WTC11 (cell line): ENCODE measurements around the gene MYL5. TPM values are rescaled to one million over a fixed set of nuclear protein-coding genes. Genes with fewer than 3 reads are reported as not detected.
A peak's percentile ranks its signal among the peaks of the same experiment; 100 is the strongest.

Experiments used
- ATAC-seq: fragments of 200-7000 bp; cut with Tn5 transposase; 2 replicates; pipeline ENCODE4 v1.10.0; 2021; ENCODE audit warnings: mild to moderate bottlenecking, moderate library complexity
- CTCF ChIA-PET: fragments of 300-600 bp; sonication (Branson Sonifier 250); formaldehyde crosslinking; loops from one replicate; lab custom pipeline; 2021; ENCODE audit warnings: antibody characterized with exemption; lab: Charles Lee
- POLR2A ChIA-PET: fragments of 350-600 bp; sonication (Branson Sonifier 250); formaldehyde crosslinking; loops from one replicate; lab custom pipeline; 2021; ENCODE audit warnings: antibody characterized with exemption; lab: Charles Lee
- DNase-seq: peaks from one replicate; pipeline ENCODE4 v3.0.0; 2021; ENCODE audit warnings: low spot score
- H3K27ac Mint-ChIP-seq: 2 replicates; pipeline ENCODE4 v1.8.0; 2021; ENCODE audit warnings: mixed read lengths
- H3K27me3 Mint-ChIP-seq: 2 replicates; pipeline ENCODE4 v1.8.0; 2021; ENCODE audit warnings: low read depth, mild to moderate bottlenecking, moderate library complexity, mixed read lengths
- H3K36me3 Mint-ChIP-seq: 2 replicates; pipeline ENCODE4 v1.8.0; 2021; ENCODE audit warnings: mixed read lengths
- H3K4me1 Mint-ChIP-seq: 2 replicates; pipeline ENCODE4 v1.8.0; 2022; ENCODE audit warnings: mixed read lengths
- H3K4me3 Mint-ChIP-seq: 2 replicates; pipeline ENCODE4 v1.8.0; 2021; ENCODE audit warnings: mild to moderate bottlenecking, moderate library complexity, mixed read lengths
- H3K9me3 Mint-ChIP-seq: 2 replicates; pipeline ENCODE4 v1.8.0; 2021; ENCODE audit warnings: mixed read lengths
- CBFB ChIP-seq: sonication (generic); formaldehyde crosslinking; IDR thresholded peaks from 2 replicates; pipeline ENCODE4 v1.8.1; 2022; ENCODE audit warnings: mild to moderate bottlenecking, low read depth, missing genetic modification reagents
- NFYB ChIP-seq: sonication (generic); formaldehyde crosslinking; conservative IDR thresholded peaks from 2 replicates; pipeline ENCODE4 v1.8.0; 2022; ENCODE audit warnings: low read depth, missing genetic modification reagents
- OVOL2 ChIP-seq: fragments of 250-450 bp; sonication (Bioruptor Pico); IDR thresholded peaks from 2 replicates; pipeline ENCODE4 v1.9.0; 2021; ENCODE audit warnings: mild to moderate bottlenecking, borderline replicate concordance
- PRRX2 ChIP-seq: fragments of 250-450 bp; sonication (Bioruptor Pico); IDR thresholded peaks from 2 replicates; pipeline ENCODE4 v1.8.0; 2021; ENCODE audit warnings: mild to moderate bottlenecking
- RELA ChIP-seq: sonication (generic); formaldehyde crosslinking; IDR thresholded peaks from 2 replicates; pipeline ENCODE4 v1.8.1; 2022; ENCODE audit warnings: missing genetic modification reagents, mild to moderate bottlenecking, borderline replicate concordance
- SMAD4 ChIP-seq: sonication (generic); formaldehyde crosslinking; IDR thresholded peaks from 2 replicates; pipeline ENCODE4 v1.8.0; 2022; ENCODE audit warnings: mild to moderate bottlenecking, missing genetic modification reagents
- SOX15 ChIP-seq: fragments of 250-450 bp; sonication (Bioruptor Pico); IDR thresholded peaks from 2 replicates; pipeline ENCODE4 v1.9.0; 2021; ENCODE audit warnings: mild to moderate bottlenecking
- TEAD4 ChIP-seq: sonication (generic); formaldehyde crosslinking; IDR thresholded peaks from 2 replicates; pipeline ENCODE4 v1.8.0; 2022; ENCODE audit warnings: mild to moderate bottlenecking, missing genetic modification reagents
- ZNF121 ChIP-seq: sonication (generic); formaldehyde crosslinking; IDR thresholded peaks from 2 replicates; pipeline ENCODE4 v1.8.0; 2023; ENCODE audit warnings: missing genetic modification reagents
- ZNF219 ChIP-seq: sonication (generic); formaldehyde crosslinking; IDR thresholded peaks from 2 replicates; pipeline ENCODE4 v1.8.0; 2023; ENCODE audit warnings: missing genetic modification reagents, mild to moderate bottlenecking, borderline replicate concordance
- ZNF671 ChIP-seq: fragments of 250-450 bp; sonication (Bioruptor Pico); IDR thresholded peaks from 2 replicates; pipeline ENCODE4 v1.8.0; 2021; ENCODE audit warnings: mild to moderate bottlenecking
- total RNA-seq: library from RNA; stranded (reverse); gene quantifications from 3 replicates; pipeline ENCODE4 v1.2.3, GENCODE V29; 2021
- TF ChIP-seq, protein P1 (sequence below): sonication (generic); formaldehyde crosslinking; IDR thresholded peaks from 2 replicates; pipeline ENCODE4 v1.8.1; 2023; ENCODE audit warnings: mild to moderate bottlenecking, missing genetic modification reagents, moderate library complexity
- TF ChIP-seq, protein P2 (sequence below): sonication (generic); formaldehyde crosslinking; IDR thresholded peaks from 2 replicates; pipeline ENCODE4 v1.8.1; 2023; ENCODE audit warnings: mild to moderate bottlenecking, moderate library complexity, missing genetic modification reagents
- TF ChIP-seq, protein P3 (sequence below): sonication (generic); formaldehyde crosslinking; IDR thresholded peaks from 2 replicates; pipeline ENCODE4 v1.8.0; 2022; ENCODE audit warnings: mild to moderate bottlenecking, missing genetic modification reagents
- TF ChIP-seq, protein P4 (sequence below): sonication (generic); formaldehyde crosslinking; IDR thresholded peaks from 2 replicates; pipeline ENCODE4 v1.8.0; 2022; ENCODE audit warnings: mild to moderate bottlenecking, missing genetic modification reagents
- TF ChIP-seq, protein P5 (sequence below): sonication (generic); formaldehyde crosslinking; IDR thresholded peaks from 2 replicates; pipeline ENCODE4 v1.8.1; 2022; ENCODE audit warnings: mild to moderate bottlenecking, missing genetic modification reagents, moderate library complexity, borderline replicate concordance
- TF ChIP-seq, protein P6 (sequence below): fragments of 200-600 bp; IDR thresholded peaks from 2 replicates; pipeline ENCODE4 v1.8.0; 2022; ENCODE audit warnings: antibody characterized with exemption
- TF ChIP-seq, protein P7 (sequence below): fragments of 250-450 bp; sonication (Bioruptor Pico); IDR thresholded peaks from 2 replicates; pipeline ENCODE4 v2.1.2; 2022; ENCODE audit warnings: mild to moderate bottlenecking, moderate library complexity
- TF ChIP-seq, protein P8 (sequence below): sonication (generic); formaldehyde crosslinking; IDR thresholded peaks from 2 replicates; pipeline ENCODE4 v1.8.1; 2022; ENCODE audit warnings: low read depth, mild to moderate bottlenecking, moderate library complexity, missing genetic modification reagents, borderline replicate concordance
- TF ChIP-seq, protein P9 (sequence below): sonication (generic); formaldehyde crosslinking; IDR thresholded peaks from 2 replicates; pipeline ENCODE4 v1.8.0; 2022; ENCODE audit warnings: mild to moderate bottlenecking, missing genetic modification reagents
- TF ChIP-seq, protein P10 (sequence below): sonication (generic); formaldehyde crosslinking; conservative IDR thresholded peaks from 2 replicates; pipeline ENCODE4 v1.8.1; 2022; ENCODE audit warnings: mild to moderate bottlenecking, missing genetic modification reagents

The MYL5 gene
- total RNA-seq, 1 experiment from 2014 or later, result 22.2 TPM

DNA sequence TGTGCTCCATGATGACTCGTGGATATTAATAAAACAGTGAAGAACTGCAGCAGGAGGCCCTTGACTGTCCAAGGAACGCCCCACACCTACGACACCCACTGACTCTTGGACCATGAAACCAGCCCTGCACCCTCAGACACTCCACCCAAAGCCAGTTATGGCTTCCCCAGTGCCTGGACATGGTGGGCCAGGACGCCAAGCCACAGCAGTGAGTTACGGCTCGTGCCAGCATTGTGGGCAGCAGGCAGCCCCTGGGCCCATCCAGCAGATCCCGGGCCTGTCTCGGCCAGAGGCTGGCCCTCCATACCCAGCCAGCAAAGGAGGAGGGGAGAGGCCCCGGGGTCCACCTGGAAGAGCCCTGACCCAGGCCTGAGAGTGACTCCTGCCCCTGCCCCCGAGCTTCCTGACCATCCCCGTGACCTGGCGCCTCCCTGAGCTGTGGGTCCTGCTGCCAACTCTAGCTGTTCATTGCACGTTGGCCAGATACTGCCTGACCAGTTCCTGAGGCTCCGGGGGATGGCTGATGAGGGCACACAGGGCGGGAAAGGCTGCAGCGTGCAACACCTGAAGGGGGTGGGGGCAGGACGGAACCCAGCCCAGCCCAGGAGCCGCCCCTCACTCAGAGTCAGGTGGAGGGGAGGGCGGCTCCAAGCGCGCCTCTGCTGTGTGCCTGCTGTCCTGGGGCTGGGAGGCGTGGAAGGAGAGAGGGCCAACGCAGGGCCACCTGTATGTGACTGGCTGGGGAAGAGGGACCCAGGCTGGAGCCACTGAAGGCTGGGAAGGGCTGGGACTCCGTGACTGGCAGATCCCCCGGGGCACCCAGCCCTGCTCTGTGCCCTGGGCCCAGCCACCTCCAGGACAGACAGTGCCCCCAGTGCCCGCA, 13.9 kb downstream of the MYL5 start (continued):
- TF ChIP-seq ZNF219 (CRISPR knock-in tag), result no peak
- TF ChIP-seq, protein P1, sequence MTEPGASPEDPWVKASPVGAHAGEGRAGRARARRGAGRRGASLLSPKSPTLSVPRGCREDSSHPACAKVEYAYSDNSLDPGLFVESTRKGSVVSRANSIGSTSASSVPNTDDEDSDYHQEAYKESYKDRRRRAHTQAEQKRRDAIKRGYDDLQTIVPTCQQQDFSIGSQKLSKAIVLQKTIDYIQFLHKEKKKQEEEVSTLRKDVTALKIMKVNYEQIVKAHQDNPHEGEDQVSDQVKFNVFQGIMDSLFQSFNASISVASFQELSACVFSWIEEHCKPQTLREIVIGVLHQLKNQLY (CRISPR knock-in tag), result no peak
- TF ChIP-seq, protein P2, sequence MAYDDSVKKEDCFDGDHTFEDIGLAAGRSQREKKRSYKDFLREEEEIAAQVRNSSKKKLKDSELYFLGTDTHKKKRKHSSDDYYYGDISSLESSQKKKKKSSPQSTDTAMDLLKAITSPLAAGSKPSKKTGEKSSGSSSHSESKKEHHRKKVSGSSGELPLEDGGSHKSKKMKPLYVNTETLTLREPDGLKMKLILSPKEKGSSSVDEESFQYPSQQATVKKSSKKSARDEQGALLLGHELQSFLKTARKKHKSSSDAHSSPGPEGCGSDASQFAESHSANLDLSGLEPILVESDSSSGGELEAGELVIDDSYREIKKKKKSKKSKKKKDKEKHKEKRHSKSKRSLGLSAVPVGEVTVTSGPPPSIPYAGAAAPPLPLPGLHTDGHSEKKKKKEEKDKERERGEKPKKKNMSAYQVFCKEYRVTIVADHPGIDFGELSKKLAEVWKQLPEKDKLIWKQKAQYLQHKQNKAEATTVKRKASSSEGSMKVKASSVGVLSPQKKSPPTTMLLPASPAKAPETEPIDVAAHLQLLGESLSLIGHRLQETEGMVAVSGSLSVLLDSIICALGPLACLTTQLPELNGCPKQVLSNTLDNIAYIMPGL (CRISPR knock-in tag), result 0 out of 2 replicates have a peak, but pooled peaks have one; percentile 3
- TF ChIP-seq OVOL2 (CRISPR knock-in tag), result no peak
- TF ChIP-seq ZNF121, result peak; percentile 44; the same call in 1 of the 2 replicates
- TF ChIP-seq, protein P3, sequence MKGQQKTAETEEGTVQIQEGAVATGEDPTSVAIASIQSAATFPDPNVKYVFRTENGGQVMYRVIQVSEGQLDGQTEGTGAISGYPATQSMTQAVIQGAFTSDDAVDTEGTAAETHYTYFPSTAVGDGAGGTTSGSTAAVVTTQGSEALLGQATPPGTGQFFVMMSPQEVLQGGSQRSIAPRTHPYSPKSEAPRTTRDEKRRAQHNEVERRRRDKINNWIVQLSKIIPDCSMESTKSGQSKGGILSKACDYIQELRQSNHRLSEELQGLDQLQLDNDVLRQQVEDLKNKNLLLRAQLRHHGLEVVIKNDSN, result peak; percentile 64; the same call in 1 of the 2 replicates
- TF ChIP-seq, protein P4, sequence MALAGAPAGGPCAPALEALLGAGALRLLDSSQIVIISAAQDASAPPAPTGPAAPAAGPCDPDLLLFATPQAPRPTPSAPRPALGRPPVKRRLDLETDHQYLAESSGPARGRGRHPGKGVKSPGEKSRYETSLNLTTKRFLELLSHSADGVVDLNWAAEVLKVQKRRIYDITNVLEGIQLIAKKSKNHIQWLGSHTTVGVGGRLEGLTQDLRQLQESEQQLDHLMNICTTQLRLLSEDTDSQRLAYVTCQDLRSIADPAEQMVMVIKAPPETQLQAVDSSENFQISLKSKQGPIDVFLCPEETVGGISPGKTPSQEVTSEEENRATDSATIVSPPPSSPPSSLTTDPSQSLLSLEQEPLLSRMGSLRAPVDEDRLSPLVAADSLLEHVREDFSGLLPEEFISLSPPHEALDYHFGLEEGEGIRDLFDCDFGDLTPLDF (CRISPR knock-in tag), result no peak

DNA sequence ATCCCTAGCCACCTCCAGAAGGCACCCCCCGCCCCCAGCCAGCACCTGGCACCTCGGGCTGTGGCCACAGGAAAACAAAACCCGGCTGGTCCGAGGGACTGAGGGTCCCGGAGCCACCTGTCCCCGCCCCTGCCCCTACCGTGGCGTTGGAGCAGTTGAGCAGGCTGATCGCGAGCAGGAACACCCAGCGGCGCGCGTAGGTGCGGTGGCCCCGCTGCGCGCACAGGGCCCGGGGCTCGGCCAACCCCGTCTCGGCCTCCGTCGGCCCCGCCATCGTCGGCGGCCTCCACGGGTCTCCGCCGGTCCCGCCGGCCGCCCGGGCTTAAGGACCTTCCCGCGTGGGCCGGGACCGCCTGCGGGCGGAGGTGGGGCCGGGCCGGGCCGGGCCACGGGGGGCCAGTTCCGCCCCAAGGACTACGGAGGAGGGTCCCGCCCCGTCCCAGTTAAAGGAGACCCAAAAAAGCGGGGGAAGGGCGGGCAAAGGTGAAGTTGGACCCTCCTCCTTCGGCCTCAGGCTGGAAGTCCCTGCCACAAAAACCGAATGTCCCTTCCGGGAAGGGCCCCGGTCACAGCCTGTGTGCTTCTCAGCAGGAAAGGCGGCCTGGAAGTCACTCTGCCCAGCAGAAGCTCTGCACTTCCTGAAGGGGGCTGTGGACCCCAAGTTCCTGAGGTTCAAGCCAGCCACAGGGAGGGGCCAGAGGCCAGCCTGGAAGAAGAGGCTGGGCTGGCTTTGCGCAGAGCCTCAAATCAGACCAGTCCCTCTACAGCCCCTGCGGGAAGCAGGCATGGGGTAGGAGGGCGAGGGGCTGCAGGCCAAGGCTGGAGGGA, 14.7 kb downstream of the MYL5 start, which contains the start of gene SLC49A3:
Gene SLC49A3 (minus strand): TSS at position 298 of the 828 bp plus-strand sequence. CDS start 24 bp downstream, at position 274.
- Mint-ChIP-seq H3K27ac (no peak within 1 kb of the TSS), H3K9me3 (no peaks in the 10 kb centered on the region), H3K4me1 (peaks cover 26% of the 10 kb centered on the region), H3K27me3 (peaks cover 5% of the 10 kb centered on the region), H3K36me3 (no peaks in the 10 kb centered on the region), H3K4me3 (peak within 1 kb of the TSS; percentile 56)
- peak; percentile 20 for ATAC-seq
- peak; percentile 59 for DNase-seq
- ChIA-PET CTCF (interaction anchor here (1.9 kb wide), 1 partner anchor 11 kb away, joined by 6 read pairs; no protein-coding TSS in a partner anchor), POLR2A (no interaction called here)
- TF ChIP-seq, protein P5, sequence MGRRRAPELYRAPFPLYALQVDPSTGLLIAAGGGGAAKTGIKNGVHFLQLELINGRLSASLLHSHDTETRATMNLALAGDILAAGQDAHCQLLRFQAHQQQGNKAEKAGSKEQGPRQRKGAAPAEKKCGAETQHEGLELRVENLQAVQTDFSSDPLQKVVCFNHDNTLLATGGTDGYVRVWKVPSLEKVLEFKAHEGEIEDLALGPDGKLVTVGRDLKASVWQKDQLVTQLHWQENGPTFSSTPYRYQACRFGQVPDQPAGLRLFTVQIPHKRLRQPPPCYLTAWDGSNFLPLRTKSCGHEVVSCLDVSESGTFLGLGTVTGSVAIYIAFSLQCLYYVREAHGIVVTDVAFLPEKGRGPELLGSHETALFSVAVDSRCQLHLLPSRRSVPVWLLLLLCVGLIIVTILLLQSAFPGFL (CRISPR knock-in tag), result no peak
- TF ChIP-seq, protein P6, sequence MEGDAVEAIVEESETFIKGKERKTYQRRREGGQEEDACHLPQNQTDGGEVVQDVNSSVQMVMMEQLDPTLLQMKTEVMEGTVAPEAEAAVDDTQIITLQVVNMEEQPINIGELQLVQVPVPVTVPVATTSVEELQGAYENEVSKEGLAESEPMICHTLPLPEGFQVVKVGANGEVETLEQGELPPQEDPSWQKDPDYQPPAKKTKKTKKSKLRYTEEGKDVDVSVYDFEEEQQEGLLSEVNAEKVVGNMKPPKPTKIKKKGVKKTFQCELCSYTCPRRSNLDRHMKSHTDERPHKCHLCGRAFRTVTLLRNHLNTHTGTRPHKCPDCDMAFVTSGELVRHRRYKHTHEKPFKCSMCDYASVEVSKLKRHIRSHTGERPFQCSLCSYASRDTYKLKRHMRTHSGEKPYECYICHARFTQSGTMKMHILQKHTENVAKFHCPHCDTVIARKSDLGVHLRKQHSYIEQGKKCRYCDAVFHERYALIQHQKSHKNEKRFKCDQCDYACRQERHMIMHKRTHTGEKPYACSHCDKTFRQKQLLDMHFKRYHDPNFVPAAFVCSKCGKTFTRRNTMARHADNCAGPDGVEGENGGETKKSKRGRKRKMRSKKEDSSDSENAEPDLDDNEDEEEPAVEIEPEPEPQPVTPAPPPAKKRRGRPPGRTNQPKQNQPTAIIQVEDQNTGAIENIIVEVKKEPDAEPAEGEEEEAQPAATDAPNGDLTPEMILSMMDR, result no peak
- TF ChIP-seq CBFB (CRISPR knock-in tag) (peak; percentile 76; the same call in 1 of the 2 replicates), TEAD4 (no peak), NFYB (CRISPR knock-in tag) (no peak), SOX15 (CRISPR knock-in tag) (no peak), RELA (no peak), PRRX2 (CRISPR knock-in tag) (no peak), ZNF671 (no peak), SMAD4 (CRISPR knock-in tag) (no peak)
- TF ChIP-seq, protein P7, sequence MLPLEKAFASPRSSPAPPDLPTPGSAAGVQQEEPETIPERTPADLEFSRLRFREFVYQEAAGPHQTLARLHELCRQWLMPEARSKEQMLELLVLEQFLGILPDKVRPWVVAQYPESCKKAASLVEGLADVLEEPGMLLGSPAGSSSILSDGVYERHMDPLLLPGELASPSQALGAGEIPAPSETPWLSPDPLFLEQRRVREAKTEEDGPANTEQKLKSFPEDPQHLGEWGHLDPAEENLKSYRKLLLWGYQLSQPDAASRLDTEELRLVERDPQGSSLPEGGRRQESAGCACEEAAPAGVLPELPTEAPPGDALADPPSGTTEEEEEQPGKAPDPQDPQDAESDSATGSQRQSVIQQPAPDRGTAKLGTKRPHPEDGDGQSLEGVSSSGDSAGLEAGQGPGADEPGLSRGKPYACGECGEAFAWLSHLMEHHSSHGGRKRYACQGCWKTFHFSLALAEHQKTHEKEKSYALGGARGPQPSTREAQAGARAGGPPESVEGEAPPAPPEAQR (CRISPR knock-in tag), result no peak
- TF ChIP-seq, protein P8, sequence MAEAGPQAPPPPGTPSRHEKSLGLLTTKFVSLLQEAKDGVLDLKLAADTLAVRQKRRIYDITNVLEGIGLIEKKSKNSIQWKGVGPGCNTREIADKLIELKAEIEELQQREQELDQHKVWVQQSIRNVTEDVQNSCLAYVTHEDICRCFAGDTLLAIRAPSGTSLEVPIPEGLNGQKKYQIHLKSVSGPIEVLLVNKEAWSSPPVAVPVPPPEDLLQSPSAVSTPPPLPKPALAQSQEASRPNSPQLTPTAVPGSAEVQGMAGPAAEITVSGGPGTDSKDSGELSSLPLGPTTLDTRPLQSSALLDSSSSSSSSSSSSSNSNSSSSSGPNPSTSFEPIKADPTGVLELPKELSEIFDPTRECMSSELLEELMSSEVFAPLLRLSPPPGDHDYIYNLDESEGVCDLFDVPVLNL (CRISPR knock-in tag), result no peak
- TF ChIP-seq, protein P9, sequence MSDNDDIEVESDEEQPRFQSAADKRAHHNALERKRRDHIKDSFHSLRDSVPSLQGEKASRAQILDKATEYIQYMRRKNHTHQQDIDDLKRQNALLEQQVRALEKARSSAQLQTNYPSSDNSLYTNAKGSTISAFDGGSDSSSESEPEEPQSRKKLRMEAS (CRISPR knock-in tag), result peak; percentile 19; the same call in 1 of the 2 replicates
- TF ChIP-seq, protein P10, sequence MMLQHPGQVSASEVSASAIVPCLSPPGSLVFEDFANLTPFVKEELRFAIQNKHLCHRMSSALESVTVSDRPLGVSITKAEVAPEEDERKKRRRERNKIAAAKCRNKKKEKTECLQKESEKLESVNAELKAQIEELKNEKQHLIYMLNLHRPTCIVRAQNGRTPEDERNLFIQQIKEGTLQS, result no peak
- TF ChIP-seq, protein P4 (CRISPR knock-in tag), result no peak
